HepG2 (cell line): ENCODE results near the gene QTRT2. TPM values are rescaled to one million over a fixed set of nuclear protein-coding genes. Genes with fewer than 3 reads are reported as not detected.

Source experiments
- ATF7-NPFF ChIP-seq: sonication (generic); formaldehyde crosslinking; IDR thresholded peaks from 2 replicates; pipeline ENCODE4 v1.8.1; 2023; ENCODE audit warnings: mild to moderate bottlenecking, low read depth, missing genetic modification reagents, moderate library complexity
- CHD4 ChIP-seq: fragments of 200-600 bp; sonication (generic); IDR thresholded peaks from 2 replicates; pipeline ENCODE4 v1.7.0; 2017; ENCODE audit warnings: mild to moderate bottlenecking, low read length, borderline replicate concordance
- EP300 ChIP-seq, 3 experiments: sonication (generic) in 1 of 3; formaldehyde crosslinking in 1 of 3; IDR thresholded peaks; 2 replicates each; pipeline versions ENCODE4 v1.5.1 to v1.6.1; 2011 to 2020; ENCODE audit warnings: low read depth in 2 of 3, low read length in 2 of 3, borderline replicate concordance in 1 of 3, improper control_type of control experiment in 1 of 3, mild to moderate bottlenecking in 1 of 3, missing genetic modification reagents in 1 of 3, moderate library complexity in 1 of 3
- GTF2F1 ChIP-seq: fragments of 150-350 bp; IDR thresholded peaks from 2 replicates; pipeline ENCODE4 v1.6.1; 2014; ENCODE audit warnings: low read length
- KAT7 ChIP-seq: IDR thresholded peaks from 2 replicates; pipeline ENCODE4 v1.6.1; 2018; ENCODE audit warnings: borderline replicate concordance, missing compliant biosample characterization
- MTERF4 ChIP-seq: sonication (generic); formaldehyde crosslinking; IDR thresholded peaks from 2 replicates; pipeline ENCODE4 v1.8.0; 2023; ENCODE audit warnings: mild to moderate bottlenecking, missing genetic modification reagents
- MTF1 ChIP-seq: sonication (generic); formaldehyde crosslinking; IDR thresholded peaks from 2 replicates; pipeline ENCODE4 v1.5.0; 2020; ENCODE audit warnings: missing genetic modification reagents
- NBN ChIP-seq: fragments of 450-650 bp; conservative IDR thresholded peaks from 2 replicates; pipeline ENCODE4 v1.6.1; 2017
- SMYD3 ChIP-seq: sonication (generic); formaldehyde crosslinking; IDR thresholded peaks from 2 replicates; pipeline ENCODE4 v1.8.1; 2023; ENCODE audit warnings: mild to moderate bottlenecking, missing genetic modification reagents
- TAF15 ChIP-seq: fragments of 200-400 bp; formaldehyde crosslinking; IDR thresholded peaks from one replicate; pipeline ENCODE4 v1.6.1; 2018; ENCODE audit warnings: mild to moderate bottlenecking, low read depth, low read length; ENCODE audit not compliant: poor library complexity, severe bottlenecking
- ZFP36L2 ChIP-seq: sonication (generic); formaldehyde crosslinking; IDR thresholded peaks from 2 replicates; pipeline ENCODE4 v1.4.0; 2020; ENCODE audit warnings: missing genetic modification reagents
- ZNF362 ChIP-seq: sonication (generic); formaldehyde crosslinking; IDR thresholded peaks from 2 replicates; pipeline ENCODE4 v1.4.0; 2020; ENCODE audit warnings: missing genetic modification reagents, mild to moderate bottlenecking, borderline replicate concordance
- ZNF512 ChIP-seq: sonication (generic); formaldehyde crosslinking; IDR thresholded peaks from 2 replicates; pipeline ENCODE4 v1.4.0; 2020; ENCODE audit warnings: mild to moderate bottlenecking, missing genetic modification reagents
- ZNF530 ChIP-seq: sonication (generic); formaldehyde crosslinking; IDR thresholded peaks from 2 replicates; pipeline ENCODE4 v1.5.0; 2020; ENCODE audit warnings: low read depth, mild to moderate bottlenecking, missing genetic modification reagents
- ZNF605 ChIP-seq: sonication (generic); formaldehyde crosslinking; IDR thresholded peaks from 2 replicates; pipeline ENCODE4 v1.8.0; 2022; ENCODE audit warnings: mild to moderate bottlenecking, missing genetic modification reagents
- ZNF841 ChIP-seq: sonication (generic); formaldehyde crosslinking; IDR thresholded peaks from 2 replicates; pipeline ENCODE4 v1.8.1; 2023; ENCODE audit warnings: missing genetic modification reagents, borderline replicate concordance
- polyA plus RNA-seq, 8 experiments: library from polyadenylated mRNA; depleted of rRNA in 3 of 8; stranded (reverse) in 7 of 8; unstranded in 1 of 8; fragments of >200 nt; fragmentation: Illumina TruSeq in 4 of 8; extraction: Trizol in 4 of 8; gene quantifications; 2 replicates each; pipeline versions ENCODE4 v1.2.1 to v1.2.3, GENCODE V29; 2011 to 2016; ENCODE audit warnings: low read depth in 4 of 8, missing spikeins in 1 of 8, mixed read lengths in 1 of 8; ENCODE audit not compliant: insufficient read depth in 1 of 8
- total RNA-seq, 5 experiments: library from RNA; depleted of rRNA; stranded (reverse); fragments of >200 nt; fragmentation: Illumina TruSeq; extraction: Trizol; gene quantifications; 2 replicates each; pipeline ENCODE4 v1.2.3, GENCODE V29; 2016; ENCODE audit warnings: low read depth in 1 of 5
- TF ChIP-seq, protein P1 (sequence below): sonication (generic); formaldehyde crosslinking; IDR thresholded peaks from 2 replicates; pipeline ENCODE4 v1.8.0; 2022; ENCODE audit warnings: missing genetic modification reagents, mild to moderate bottlenecking, inconsistent platforms, borderline replicate concordance
- TF ChIP-seq, protein P2 (sequence below): sonication (generic); formaldehyde crosslinking; IDR thresholded peaks from 2 replicates; pipeline ENCODE4 v1.5.0; 2020; ENCODE audit warnings: missing genetic modification reagents
- TF ChIP-seq, protein P3 (sequence below): sonication (generic); formaldehyde crosslinking; IDR thresholded peaks from 2 replicates; pipeline ENCODE4 v1.4.0; 2020; ENCODE audit warnings: missing genetic modification reagents

The QTRT2 gene
- total and polyA plus RNA-seq, 2 of the 13 experiments (the other 11 are each of a cell fraction or from before 2014, with no cell fraction given) = 7.1 to 33.4 TPM

DNA sequence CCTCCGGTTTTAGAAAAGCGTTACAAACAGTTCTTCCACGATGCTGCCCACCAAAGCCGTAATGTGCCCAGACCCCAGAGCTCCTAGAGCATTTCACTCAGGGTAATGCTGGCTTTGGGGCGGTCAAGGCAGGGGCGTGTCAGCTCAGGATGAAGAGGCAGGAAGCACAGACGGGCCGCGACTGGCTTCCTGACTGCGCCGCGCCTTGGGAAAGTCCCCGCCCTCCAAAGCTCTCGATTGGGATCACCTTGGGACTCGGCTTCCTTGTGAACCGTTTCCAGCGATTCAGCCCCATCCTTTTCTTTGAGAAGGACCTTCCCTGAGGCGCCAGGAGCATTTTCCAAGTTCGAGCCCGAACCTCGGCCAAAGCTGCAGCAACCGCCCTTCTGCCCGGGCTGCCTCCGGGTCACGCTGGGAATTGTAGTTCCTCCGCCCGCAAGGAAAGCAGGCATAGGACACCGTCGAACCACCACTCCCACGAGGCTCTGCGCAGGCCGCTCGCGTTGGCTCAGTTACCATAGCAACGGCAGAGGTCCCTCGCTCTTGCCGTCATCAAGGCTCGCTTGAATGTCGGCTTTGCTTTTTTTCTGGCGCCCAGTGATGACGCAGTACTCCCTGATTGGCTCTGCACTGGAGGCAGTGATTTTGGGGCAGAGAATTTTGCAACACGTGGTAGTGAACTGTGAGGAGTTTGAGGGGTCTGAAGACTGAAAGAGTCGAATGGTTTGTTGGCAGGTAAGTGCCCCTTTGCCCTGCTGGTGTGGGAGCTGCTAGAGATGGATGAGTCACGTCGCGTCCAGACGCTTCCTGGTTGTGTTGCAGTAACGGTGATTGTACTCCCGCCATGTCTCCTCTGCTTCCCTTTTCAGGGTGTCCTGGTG lies at the start of gene QTRT2, which contains the start of gene CCDC191 (continued):
- no peak; the same call in 1 of the 2 replicates for TF ChIP-seq KAT7 (CRISPR knock-in tag)
- TF ChIP-seq, protein P1, sequence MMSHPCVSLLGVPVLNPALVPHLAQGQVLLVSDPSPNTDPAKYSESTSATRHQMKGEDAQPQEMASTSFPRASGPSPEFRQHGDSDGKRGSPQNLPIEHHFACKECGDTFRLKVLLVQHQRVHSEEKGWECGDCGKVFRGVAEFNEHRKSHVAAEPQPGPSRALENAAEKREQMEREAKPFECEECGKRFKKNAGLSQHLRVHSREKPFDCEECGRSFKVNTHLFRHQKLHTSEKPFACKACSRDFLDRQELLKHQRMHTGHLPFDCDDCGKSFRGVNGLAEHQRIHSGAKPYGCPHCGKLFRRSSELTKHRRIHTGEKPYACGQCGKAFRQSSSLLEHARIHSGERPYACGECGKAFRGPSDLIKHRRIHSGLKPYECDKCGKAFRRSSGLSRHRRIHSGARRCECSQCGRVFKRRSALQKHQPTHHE (CRISPR knock-in tag) = 0 out of 2 replicates have a peak, but pooled peaks have one; percentile 48
- no peak for TF ChIP-seq TAF15
- TF ChIP-seq, protein P2, sequence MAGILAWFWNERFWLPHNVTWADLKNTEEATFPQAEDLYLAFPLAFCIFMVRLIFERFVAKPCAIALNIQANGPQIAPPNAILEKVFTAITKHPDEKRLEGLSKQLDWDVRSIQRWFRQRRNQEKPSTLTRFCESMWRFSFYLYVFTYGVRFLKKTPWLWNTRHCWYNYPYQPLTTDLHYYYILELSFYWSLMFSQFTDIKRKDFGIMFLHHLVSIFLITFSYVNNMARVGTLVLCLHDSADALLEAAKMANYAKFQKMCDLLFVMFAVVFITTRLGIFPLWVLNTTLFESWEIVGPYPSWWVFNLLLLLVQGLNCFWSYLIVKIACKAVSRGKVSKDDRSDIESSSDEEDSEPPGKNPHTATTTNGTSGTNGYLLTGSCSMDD = no peak
- no peak for TF ChIP-seq CHD4
- no peak for TF ChIP-seq MTF1 (CRISPR knock-in tag)
- no peak for TF ChIP-seq NBN
- no peak for TF ChIP-seq ZNF512 (CRISPR knock-in tag)
- TF ChIP-seq SMYD3 (CRISPR knock-in tag) = no peak
- TF ChIP-seq ZFP36L2 (CRISPR knock-in tag) = no peak
- TF ChIP-seq ZNF362 (CRISPR knock-in tag) = peak; percentile 96
- TF ChIP-seq GTF2F1 = no peak
- TF ChIP-seq ZNF605 = 0 out of 2 replicates have a peak, but pooled peaks have one; percentile 61
- TF ChIP-seq ZNF530 = no peak
- TF ChIP-seq EP300 (IDR thresholded peaks at IDR 0.05; ENCODE audit: low read depth in 2 of 2, low read length in 2 of 2) = peak in 1 of 2 experiments; percentile 37; a peak in 2 of 4 replicates
- no peak for TF ChIP-seq EP300 (CRISPR knock-in tag; IDR thresholded peaks at IDR 0.05; ENCODE audit: borderline replicate concordance)
- TF ChIP-seq, protein P3, sequence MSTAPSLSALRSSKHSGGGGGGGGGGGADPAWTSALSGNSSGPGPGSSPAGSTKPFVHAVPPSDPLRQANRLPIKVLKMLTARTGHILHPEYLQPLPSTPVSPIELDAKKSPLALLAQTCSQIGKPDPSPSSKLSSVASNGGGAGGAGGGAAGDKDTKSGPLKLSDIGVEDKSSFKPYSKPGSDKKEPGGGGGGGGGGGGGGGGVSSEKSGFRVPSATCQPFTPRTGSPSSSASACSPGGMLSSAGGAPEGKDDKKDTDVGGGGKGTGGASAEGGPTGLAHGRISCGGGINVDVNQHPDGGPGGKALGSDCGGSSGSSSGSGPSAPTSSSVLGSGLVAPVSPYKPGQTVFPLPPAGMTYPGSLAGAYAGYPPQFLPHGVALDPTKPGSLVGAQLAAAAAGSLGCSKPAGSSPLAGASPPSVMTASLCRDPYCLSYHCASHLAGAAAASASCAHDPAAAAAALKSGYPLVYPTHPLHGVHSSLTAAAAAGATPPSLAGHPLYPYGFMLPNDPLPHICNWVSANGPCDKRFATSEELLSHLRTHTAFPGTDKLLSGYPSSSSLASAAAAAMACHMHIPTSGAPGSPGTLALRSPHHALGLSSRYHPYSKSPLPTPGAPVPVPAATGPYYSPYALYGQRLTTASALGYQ (CRISPR knock-in tag) = 0 out of 2 replicates have a peak, but pooled peaks have one; percentile 60
- no peak for TF ChIP-seq ZNF841 (CRISPR knock-in tag)
- TF ChIP-seq MTERF4 = peak; percentile 52; the same call in 1 of the 2 replicates
- TF ChIP-seq ATF7-NPFF = peak; percentile 37; the same call in 1 of the 2 replicates
